SU-DHL-6 (cell line): ENCODE results near the gene KCNH8.

ENCODE experiments used
- EZH2phosphoT487 ChIP-seq: fragments of 200-600 bp; sonication (generic), shearing (Covaris generic); conservative IDR thresholded peaks from 2 replicates; pipeline ENCODE4 v1.6.1; 2018; ENCODE audit warnings: mild to moderate bottlenecking, antibody characterized with exemption, low read length, moderate library complexity, mixed read lengths
- TF ChIP-seq, protein P1 (sequence below): fragments of 200-600 bp; sonication (generic); IDR thresholded peaks from one replicate; pipeline ENCODE4 v1.5.1; 2017; ENCODE audit warnings: antibody characterized with exemption, mild to moderate bottlenecking, low read length, moderate library complexity; ENCODE audit not compliant: insufficient read depth, poor library complexity, severe bottlenecking

DNA sequence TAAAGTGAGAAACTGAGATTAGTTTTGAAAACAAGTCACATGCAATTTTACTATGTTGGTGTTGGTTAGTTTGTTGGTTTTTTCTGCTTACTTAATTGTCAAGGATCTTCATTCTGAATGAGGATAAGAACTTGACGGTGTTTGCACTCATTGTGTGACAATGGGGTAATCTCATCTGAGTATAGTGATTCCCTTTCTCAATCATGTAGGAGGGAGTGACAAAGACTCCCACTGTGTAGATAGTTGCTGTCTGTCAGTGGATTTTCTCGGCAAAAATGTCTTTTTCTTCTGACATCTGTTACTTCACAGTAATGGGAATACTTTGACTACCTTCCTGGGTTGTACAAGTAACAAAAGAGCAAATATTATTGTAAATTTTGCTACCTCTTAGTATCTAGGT is 23.5 kb downstream of the KCNH8 start:
- TF ChIP-seq, protein P1, sequence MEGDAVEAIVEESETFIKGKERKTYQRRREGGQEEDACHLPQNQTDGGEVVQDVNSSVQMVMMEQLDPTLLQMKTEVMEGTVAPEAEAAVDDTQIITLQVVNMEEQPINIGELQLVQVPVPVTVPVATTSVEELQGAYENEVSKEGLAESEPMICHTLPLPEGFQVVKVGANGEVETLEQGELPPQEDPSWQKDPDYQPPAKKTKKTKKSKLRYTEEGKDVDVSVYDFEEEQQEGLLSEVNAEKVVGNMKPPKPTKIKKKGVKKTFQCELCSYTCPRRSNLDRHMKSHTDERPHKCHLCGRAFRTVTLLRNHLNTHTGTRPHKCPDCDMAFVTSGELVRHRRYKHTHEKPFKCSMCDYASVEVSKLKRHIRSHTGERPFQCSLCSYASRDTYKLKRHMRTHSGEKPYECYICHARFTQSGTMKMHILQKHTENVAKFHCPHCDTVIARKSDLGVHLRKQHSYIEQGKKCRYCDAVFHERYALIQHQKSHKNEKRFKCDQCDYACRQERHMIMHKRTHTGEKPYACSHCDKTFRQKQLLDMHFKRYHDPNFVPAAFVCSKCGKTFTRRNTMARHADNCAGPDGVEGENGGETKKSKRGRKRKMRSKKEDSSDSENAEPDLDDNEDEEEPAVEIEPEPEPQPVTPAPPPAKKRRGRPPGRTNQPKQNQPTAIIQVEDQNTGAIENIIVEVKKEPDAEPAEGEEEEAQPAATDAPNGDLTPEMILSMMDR = no peak
- no peak for TF ChIP-seq EZH2phosphoT487
